Panc1 (cell line): ENCODE data around the gene DNAJC12. TPM values are rescaled to one million over a fixed set of nuclear protein-coding genes. Genes with fewer than 3 reads are reported as not detected.
"Not testable (repeated sequence)": the region's sequence is repeated elsewhere in the genome, so short reads cannot be mapped to it uniquely, and the experiment has no call there.

ENCODE experiments used
- ATAC-seq: fragments of 200-7000 bp; cut with Tn5 transposase; 2 replicates; pipeline ENCODE4 v1.9.1; 2020; ENCODE audit warnings: mild to moderate bottlenecking, moderate library complexity
- BruUV-seq: library from RNA; stranded (reverse); fragments of 400-500 nt; replicated peaks from 2 replicates; lab custom pipeline; 2021; lab: Mats Ljungman, UMichigan
- CTCF ChIA-PET: fragments of 300-600 bp; sonication (Branson Sonifier 250); formaldehyde crosslinking; loops from one replicate; lab custom pipeline; 2022; ENCODE audit warnings: antibody characterized with exemption; lab: Charles Lee
- POLR2A ChIA-PET: fragments of 300-600 bp; sonication (Branson Sonifier 250); formaldehyde crosslinking; loops from one replicate; lab custom pipeline; 2022; ENCODE audit warnings: antibody characterized with exemption; lab: Charles Lee
- DNase-seq: peaks from one replicate; pipeline ENCODE4 v3.0.0-alpha.2; 2010; ENCODE audit warnings: low read depth, low spot score
- H3K27ac ChIP-seq: 2 replicates; pipeline ENCODE4 v1.5.1; 2011; ENCODE audit warnings: mild to moderate bottlenecking, low read length, inconsistent platforms
- H3K27me3 ChIP-seq: fragments of 200-500 bp; sonication (Bioruptor generic); 2 replicates; pipeline ENCODE4 v1.6.0; 2014; ENCODE audit warnings: low read length, inconsistent platforms; ENCODE audit not compliant: control insufficient read depth, insufficient read depth
- H3K36me3 ChIP-seq: fragments of 200-500 bp; sonication (Bioruptor generic); 2 replicates; pipeline ENCODE4 v1.5.1; 2014; ENCODE audit warnings: inconsistent platforms, mild to moderate bottlenecking, low read length, moderate library complexity; ENCODE audit not compliant: control insufficient read depth, insufficient read depth
- H3K4me1 ChIP-seq: 2 replicates; pipeline ENCODE4 v1.5.1; 2011; ENCODE audit warnings: inconsistent platforms, mild to moderate bottlenecking, low read length, moderate library complexity; ENCODE audit not compliant: control insufficient read depth, insufficient read depth
- H3K4me3 ChIP-seq, 2 experiments: 2 replicates each; pipeline ENCODE4 v1.5.1; 2011 to 2012; ENCODE audit warnings: low read depth in 2 of 2, low read length in 2 of 2, mild to moderate bottlenecking in 2 of 2, inconsistent platforms in 1 of 2, moderate library complexity in 1 of 2
- H3K9me3 ChIP-seq: fragments of 200-500 bp; sonication (Bioruptor generic); 2 replicates; pipeline ENCODE4 v1.5.1; 2014; ENCODE audit warnings: low read depth, mild to moderate bottlenecking, inconsistent platforms, low read length, moderate library complexity; ENCODE audit not compliant: control insufficient read depth, insufficient read depth
- CTCF ChIP-seq: fragments of 450-650 bp; IDR thresholded peaks from 2 replicates; pipeline ENCODE4 v1.5.1; 2017; ENCODE audit warnings: mild to moderate bottlenecking
- POLR2AphosphoS5 ChIP-seq: IDR thresholded peaks from 2 replicates; pipeline ENCODE4 v1.6.1; 2012; ENCODE audit warnings: mild to moderate bottlenecking, low read depth, low read length, moderate library complexity
- SIN3A ChIP-seq: IDR thresholded peaks from 2 replicates; pipeline ENCODE4 v1.6.1; 2012; ENCODE audit warnings: low read depth, mild to moderate bottlenecking, low read length, moderate library complexity, borderline replicate concordance; ENCODE audit not compliant: insufficient read depth
- TCF7L2 ChIP-seq: IDR thresholded peaks from 2 replicates; pipeline ENCODE4 v1.6.1; 2011; ENCODE audit warnings: mild to moderate bottlenecking, low read depth, low read length, inconsistent platforms
- in situ Hi-C: cut with HindIII; loops from 2 replicates; pipeline ENCODE4 v1.10.0; 2016; ENCODE audit warnings: low sequenced_read_pairs, low pct_unique_long_range_greater_than_20kb
- intact Hi-C: fragments of 100-400 bp; cut with micrococcal nuclease; formaldehyde crosslinking; loops from one replicate; pipeline ENCODE4 v1.10.0; 2022; ENCODE audit not compliant: unreplicated experiment
- total RNA-seq: library from RNA; stranded (reverse); gene quantifications from one replicate; pipeline ENCODE4 v1.2.1, GENCODE V29; 2021; ENCODE audit not compliant: unreplicated experiment
- TF ChIP-seq, protein P1 (sequence below), 2 experiments: IDR thresholded peaks; 2 replicates each; pipeline ENCODE4 v1.6.1; 2011 to 2012; ENCODE audit warnings: low read depth in 2 of 2, control low read depth in 1 of 2, low read length in 1 of 2, mild to moderate bottlenecking in 1 of 2, moderate library complexity in 1 of 2; ENCODE audit not compliant: insufficient read depth in 1 of 2

Gene DNAJC12
- total RNA-seq, 1 experiment from 2014 or later = 0.44 TPM

DNA sequence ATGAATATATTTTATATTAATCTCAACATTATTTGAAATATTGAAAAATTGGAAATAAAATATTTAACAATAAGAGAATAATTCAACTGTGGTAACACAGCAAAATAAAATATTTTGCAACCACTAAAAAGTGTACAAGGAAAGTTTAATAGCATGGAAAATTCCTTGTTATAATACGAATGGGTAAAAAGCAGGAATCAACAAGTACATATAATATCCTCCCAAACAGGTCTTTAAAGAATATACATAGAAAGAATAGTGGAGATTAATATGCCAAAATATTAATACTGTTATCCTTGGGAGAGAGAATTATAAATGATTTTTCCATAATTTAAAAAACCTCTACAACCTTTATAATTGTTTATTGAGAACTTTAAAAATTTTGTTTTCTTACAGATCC lies 1.0 kb downstream of the DNAJC12 start:
- CTCF ChIA-PET = no interaction called here
- Histone ChIP-seq H3K4me3 (no peak overlapping the region), H3K27ac (no peak overlapping the region), H3K27me3 (no peaks in the 10 kb centered on the region), H3K36me3 (no peaks in the 10 kb centered on the region), H3K9me3 (no peaks in the 10 kb centered on the region), H3K4me1 (no peaks in the 10 kb centered on the region)
- POLR2A ChIA-PET = no interaction called here
- no peak for ATAC-seq
- no TSS peak for BruUV-seq
- intact Hi-C loops = no loop called here
- no peak for DNase-seq
- in situ Hi-C loops = no loop called here
- TF ChIP-seq POLR2AphosphoS5 = no peak
- no peak for TF ChIP-seq SIN3A
- TF ChIP-seq TCF7L2 = no peak
- TF ChIP-seq, protein P1, sequence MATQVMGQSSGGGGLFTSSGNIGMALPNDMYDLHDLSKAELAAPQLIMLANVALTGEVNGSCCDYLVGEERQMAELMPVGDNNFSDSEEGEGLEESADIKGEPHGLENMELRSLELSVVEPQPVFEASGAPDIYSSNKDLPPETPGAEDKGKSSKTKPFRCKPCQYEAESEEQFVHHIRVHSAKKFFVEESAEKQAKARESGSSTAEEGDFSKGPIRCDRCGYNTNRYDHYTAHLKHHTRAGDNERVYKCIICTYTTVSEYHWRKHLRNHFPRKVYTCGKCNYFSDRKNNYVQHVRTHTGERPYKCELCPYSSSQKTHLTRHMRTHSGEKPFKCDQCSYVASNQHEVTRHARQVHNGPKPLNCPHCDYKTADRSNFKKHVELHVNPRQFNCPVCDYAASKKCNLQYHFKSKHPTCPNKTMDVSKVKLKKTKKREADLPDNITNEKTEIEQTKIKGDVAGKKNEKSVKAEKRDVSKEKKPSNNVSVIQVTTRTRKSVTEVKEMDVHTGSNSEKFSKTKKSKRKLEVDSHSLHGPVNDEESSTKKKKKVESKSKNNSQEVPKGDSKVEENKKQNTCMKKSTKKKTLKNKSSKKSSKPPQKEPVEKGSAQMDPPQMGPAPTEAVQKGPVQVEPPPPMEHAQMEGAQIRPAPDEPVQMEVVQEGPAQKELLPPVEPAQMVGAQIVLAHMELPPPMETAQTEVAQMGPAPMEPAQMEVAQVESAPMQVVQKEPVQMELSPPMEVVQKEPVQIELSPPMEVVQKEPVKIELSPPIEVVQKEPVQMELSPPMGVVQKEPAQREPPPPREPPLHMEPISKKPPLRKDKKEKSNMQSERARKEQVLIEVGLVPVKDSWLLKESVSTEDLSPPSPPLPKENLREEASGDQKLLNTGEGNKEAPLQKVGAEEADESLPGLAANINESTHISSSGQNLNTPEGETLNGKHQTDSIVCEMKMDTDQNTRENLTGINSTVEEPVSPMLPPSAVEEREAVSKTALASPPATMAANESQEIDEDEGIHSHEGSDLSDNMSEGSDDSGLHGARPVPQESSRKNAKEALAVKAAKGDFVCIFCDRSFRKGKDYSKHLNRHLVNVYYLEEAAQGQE (IDR thresholded peaks at IDR 0.05; ENCODE audit: insufficient read depth in 1 of 2, low read depth in 2 of 2, low read length in 1 of 2) = no peak
- TF ChIP-seq CTCF = no peak

DNA sequence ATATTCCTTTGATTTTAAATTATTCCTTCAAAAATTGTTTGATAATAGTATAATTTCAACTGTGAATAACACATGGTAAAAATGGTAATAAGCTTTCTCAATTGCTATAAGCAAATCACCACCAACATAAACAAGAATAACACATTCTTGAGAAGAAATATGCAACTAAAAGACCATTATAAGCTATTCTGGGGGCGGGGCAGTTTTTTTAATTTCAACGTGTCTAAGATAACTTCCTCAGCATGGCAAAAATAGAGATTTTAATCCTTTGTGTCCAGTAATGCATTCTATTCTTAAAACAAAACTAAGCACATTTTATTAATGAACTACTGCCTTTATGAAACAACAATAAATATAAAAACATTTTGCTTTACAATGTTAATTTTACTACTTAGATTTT lies 1.5 kb downstream of the DNAJC12 start:
- in situ Hi-C loops (no loop called here), intact Hi-C loops (no loop called here)
- ATAC-seq (no peak), DNase-seq (no peak)
- no peaks in the 10 kb centered on the region for H3K36me3 ChIP-seq
- no peaks in the 10 kb centered on the region for H3K9me3 ChIP-seq
- no peaks in the 10 kb centered on the region for H3K27me3 ChIP-seq
- no peak overlapping the region for H3K27ac ChIP-seq
- TF ChIP-seq, protein P1 (IDR thresholded peaks at IDR 0.05; ENCODE audit: insufficient read depth in 1 of 2, low read depth in 2 of 2, low read length in 1 of 2) = no peak
- no peak for TF ChIP-seq SIN3A
- no peak for TF ChIP-seq CTCF
- TF ChIP-seq TCF7L2 = no peak
- TF ChIP-seq POLR2AphosphoS5 = no peak
- ChIA-PET POLR2A (interaction anchor here (0.7 kb wide), 1 partner anchor 182 kb away, joined by 4 read pairs; no protein-coding TSS in a partner anchor), CTCF (no interaction called here)
- no peaks in the 10 kb centered on the region for H3K4me1 ChIP-seq
- no peak overlapping the region for H3K4me3 ChIP-seq
- no TSS peak for BruUV-seq

DNA sequence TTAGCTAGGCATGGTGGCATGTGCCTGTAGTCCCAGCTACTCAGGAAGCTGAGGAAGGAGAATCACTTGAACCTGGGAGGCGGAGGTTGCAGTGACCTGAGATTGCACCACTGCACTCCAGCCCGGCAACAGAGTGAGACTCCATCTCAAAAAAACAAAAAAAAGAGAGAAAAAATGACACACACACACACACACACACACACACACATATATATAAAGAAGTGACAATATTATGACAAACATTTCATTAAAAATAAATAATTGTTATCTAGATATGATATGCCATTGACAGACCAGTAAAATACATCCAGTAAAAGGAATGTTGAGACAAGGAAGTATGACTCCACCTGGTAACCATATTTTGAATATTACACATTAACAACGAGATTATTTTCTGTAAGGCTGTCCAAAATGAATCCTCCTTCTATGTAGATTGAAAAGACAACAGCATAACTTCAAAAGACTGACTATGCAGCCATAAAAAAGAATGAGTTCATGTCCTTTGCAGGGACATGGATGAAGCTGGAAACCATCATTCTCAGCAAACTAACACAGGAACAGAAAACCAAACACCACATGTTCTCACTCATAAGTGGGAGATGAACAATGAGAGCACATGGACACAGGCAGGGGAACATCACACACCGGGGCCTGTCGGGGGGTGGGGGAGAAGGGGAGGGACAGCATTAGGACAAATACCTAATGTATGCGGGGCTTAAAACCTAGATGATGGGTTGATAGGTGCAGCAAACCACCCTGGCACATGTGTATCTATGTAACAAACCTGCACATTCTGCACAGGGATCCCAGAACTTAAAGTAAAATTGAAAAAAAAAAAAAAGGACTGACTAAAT lies 2.2 kb downstream of the DNAJC12 start:
- in situ Hi-C loops, H3K27me3 ChIP-seq, CTCF ChIA-PET, H3K4me1 ChIP-seq, H3K9me3 ChIP-seq, H3K4me3 ChIP-seq, DNase-seq, H3K36me3 ChIP-seq, BruUV-seq, ATAC-seq, H3K27ac ChIP-seq, intact Hi-C loops: not testable (repeated sequence)
- POLR2A ChIA-PET = interaction anchor here (0.7 kb wide), 1 partner anchor 182 kb away, joined by 4 read pairs; no protein-coding TSS in a partner anchor
